Measurements from ENCODE around the gene TBKBP1. TPM values are rescaled to one million over a fixed set of nuclear protein-coding genes. Genes with fewer than 3 reads are reported as not detected.

TBKBP1 gene
- total RNA-seq, 4 donors from 2014 or later = 8.2 to 11.0 (median 10.0) TPM

GRCh38 chr17:47684535-47685193 lies 9.3 kb upstream of the TBKBP1 start:
- no peak for DNase-seq
- Histone ChIP-seq H3K4me3 (replicated peaks in 1 of 3) (no peak overlapping the region), H3K27me3 (no peaks in the 10 kb centered on the region), H3K27ac (no peak overlapping the region), H3K9me3 (no peaks in the 10 kb centered on the region), H3K36me3 (peaks cover 31 to 37% of the 10 kb centered on the region in 2 donors), H3K4me1 (peaks cover 0 to 6% of the 10 kb centered on the region in 2 donors)
- WGBS, 2 donors = 89 to 94% methylated on average over 4 of the region's 4 CpGs
- TF ChIP-seq POLR2A (IDR thresholded peaks at IDR 0.05) (no peak), CTCF (IDR thresholded peaks at IDR 0.05) (no peak)
- intact Hi-C loops (cut with DNase I) = no loop called here

GRCh38 chr17:47685556-47686275 lies 8.2 kb upstream of the TBKBP1 start:
- Histone ChIP-seq H3K9me3 (no peaks in the 10 kb centered on the region), H3K36me3 (peaks cover 21 to 26% of the 10 kb centered on the region in 2 donors), H3K4me3 (replicated peaks in 1 of 3) (no peak overlapping the region), H3K4me1 (peaks cover 0 to 3% of the 10 kb centered on the region in 2 donors), H3K27me3 (no peaks in the 10 kb centered on the region), H3K27ac (no peak overlapping the region)
- intact Hi-C loops (cut with DNase I) = no loop called here
- 90 to 92% methylated on average over 4 of the region's 4 CpGs for WGBS, 2 donors
- TF ChIP-seq POLR2A (IDR thresholded peaks at IDR 0.05) = no peak
- TF ChIP-seq CTCF (IDR thresholded peaks at IDR 0.05) = no peak
- no peak for DNase-seq

GRCh38 chr17:47686276-47686635 lies 7.7 kb upstream of the TBKBP1 start:
- DNase-seq = no peak
- Histone ChIP-seq H3K4me1 (no peaks in the 10 kb centered on the region), H3K9me3 (no peaks in the 10 kb centered on the region), H3K27me3 (no peaks in the 10 kb centered on the region), H3K36me3 (peaks cover 15 to 21% of the 10 kb centered on the region in 2 donors), H3K27ac (no peak overlapping the region), H3K4me3 (replicated peaks in 1 of 3) (no peak overlapping the region)
- intact Hi-C loops (cut with DNase I) = no loop called here
- 81 to 87% methylated on average over 1 of the region's 1 CpG for WGBS, 2 donors
- TF ChIP-seq POLR2A (IDR thresholded peaks at IDR 0.05) (no peak), CTCF (IDR thresholded peaks at IDR 0.05) (no peak)

GRCh38 chr17:47686664-47687327 lies 7.2 kb upstream of the TBKBP1 start:
- whole genome bisulfite sequencing, 2 donors = 90 to 92% methylated on average over 7 of the region's 7 CpGs
- Histone ChIP-seq H3K4me1 (no peaks in the 10 kb centered on the region), H3K27me3 (no peaks in the 10 kb centered on the region), H3K9me3 (no peaks in the 10 kb centered on the region), H3K27ac (no peak overlapping the region), H3K4me3 (replicated peaks in 1 of 3) (no peak overlapping the region), H3K36me3 (peaks cover 10 to 15% of the 10 kb centered on the region in 2 donors)
- intact Hi-C loops (cut with DNase I) = no loop called here
- TF ChIP-seq POLR2A (IDR thresholded peaks at IDR 0.05) (no peak), CTCF (IDR thresholded peaks at IDR 0.05) (no peak)
- DNase-seq = no peak

GRCh38 chr17:47687328-47687690 lies 6.7 kb upstream of the TBKBP1 start:
- Histone ChIP-seq H3K36me3 (peaks cover 5 to 10% of the 10 kb centered on the region in 2 donors), H3K27ac (no peak overlapping the region), H3K4me1 (no peaks in the 10 kb centered on the region), H3K4me3 (replicated peaks in 1 of 3) (no peak overlapping the region), H3K9me3 (no peaks in the 10 kb centered on the region), H3K27me3 (no peaks in the 10 kb centered on the region)
- DNase-seq = no peak
- intact Hi-C loops (cut with DNase I) = no loop called here
- TF ChIP-seq POLR2A (IDR thresholded peaks at IDR 0.05) (no peak), CTCF (IDR thresholded peaks at IDR 0.05) (no peak)

Measured in thyroid gland (tissue), 4 donors.